Left hindlimb (tissue), 1 donor: ENCODE data around the gene OR6C68.
"Not testable (repeated sequence)": the region's sequence is repeated elsewhere in the genome, so short reads cannot be mapped to it uniquely, and the experiment has no call there.

Experiments
- DNase-seq: peaks from one replicate; pipeline ENCODE4 v3.0.0-alpha.2; 2018

The OR6C68 gene

DNA sequence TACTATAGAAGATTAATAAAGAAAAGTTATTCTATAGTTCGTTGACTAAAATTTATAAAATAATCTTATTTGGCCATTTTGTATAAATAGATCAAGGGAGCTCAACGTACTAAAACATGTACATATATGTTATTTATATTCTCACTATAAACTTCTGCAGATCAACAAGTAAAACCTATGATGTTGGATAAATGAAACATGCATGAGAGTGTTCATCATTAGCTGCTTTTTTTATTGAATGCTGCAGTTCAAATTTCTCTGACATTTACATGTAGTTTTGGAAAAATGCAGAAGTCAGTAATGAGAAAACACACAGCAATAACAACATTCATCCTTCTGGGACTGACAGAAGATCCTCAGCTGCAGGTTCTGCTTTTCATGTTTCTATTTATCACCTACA is at the start of gene OR6C68:
Gene OR6C68, plus strand, starts transcription at position 301 of the 400 bp plus-strand sequence. Its CDS starts 0 bp downstream, at position 301.
- no peak for DNase-seq

DNA sequence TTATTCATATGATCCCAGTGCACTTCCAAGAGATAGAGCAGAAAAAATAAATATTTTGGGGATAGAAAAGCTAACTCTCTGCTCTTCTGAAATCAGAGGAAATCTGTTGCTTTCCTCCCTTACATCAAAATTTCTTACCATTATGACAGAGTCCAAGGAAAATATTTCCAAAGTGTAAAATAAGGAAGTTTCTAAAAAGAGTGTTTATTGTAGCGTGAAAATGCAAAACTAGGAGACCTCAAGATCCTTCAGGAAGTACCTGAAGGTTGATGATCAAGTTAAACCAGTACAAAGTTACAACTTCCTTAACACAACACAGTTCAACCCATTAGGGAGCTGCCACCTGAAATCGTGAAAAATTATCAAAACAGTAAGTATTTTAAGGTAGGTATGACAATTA is 48.4 kb upstream of the OR6C68 start, which contains the start of gene OR6C2:
Gene OR6C2, plus strand, starts transcription at position 301 of the 400 bp plus-strand sequence. CDS start 8,138 bp downstream, outside the sequence.
- DNase-seq = no peak

DNA sequence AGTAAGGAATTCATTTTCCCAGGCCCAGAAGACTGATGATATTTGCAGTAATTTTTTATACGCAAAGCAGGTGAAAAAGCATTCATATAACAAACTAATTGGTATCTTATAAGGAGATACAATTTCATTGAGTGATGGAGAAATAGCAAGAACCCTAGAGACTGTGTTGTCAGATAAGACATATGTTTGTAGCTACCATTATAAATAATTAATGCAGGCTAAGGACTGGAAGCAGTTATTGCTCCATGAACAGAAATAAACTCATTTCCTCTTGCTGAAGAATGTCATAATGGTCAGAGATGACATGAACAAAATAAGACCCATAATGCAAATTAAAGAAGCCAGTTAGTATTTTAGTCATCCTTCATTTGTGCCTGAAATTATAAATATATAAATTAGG is 46.8 kb upstream of the OR6C68 start:
- DNase-seq = no peak

DNA sequence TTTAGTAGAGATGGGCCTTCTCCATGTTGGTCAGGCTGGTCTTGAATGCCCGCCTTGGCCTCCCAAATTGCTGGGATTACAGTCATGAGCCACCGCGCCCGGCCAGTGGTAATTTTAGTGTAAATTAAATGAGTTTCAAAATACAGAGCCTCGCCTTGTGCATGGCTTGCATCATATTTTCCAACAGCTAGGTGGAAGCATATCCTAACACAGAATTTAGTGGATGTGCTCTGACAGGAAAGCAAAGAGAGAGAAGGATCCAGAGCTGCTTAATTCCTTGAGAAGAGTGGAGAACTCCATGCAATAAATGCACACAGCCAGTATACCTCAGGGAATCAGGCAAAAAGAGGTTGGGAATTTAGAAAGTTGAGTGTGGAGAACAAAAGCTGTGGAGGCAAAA is 45.9 kb upstream of the OR6C68 start:
- DNase-seq = no peak

DNA sequence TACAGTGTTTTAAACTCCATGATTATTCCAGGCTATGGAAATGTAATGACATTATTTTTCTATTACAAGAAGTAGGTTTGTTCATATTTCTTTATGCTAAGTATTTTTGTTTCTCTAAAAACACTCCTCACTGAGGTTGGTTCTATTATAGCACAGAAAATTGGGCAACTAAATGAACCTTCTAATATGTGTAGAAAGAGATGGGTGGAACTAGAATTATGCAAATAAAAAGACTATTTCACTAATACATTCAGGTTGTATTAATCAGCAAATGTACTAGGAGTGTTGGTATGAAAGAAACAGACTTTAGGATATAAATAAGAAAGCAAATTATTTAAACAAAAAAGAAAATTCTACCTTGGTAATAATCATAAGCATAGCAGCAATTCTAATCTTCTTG is 43.4 kb upstream of the OR6C68 start:
- no peak for DNase-seq

DNA sequence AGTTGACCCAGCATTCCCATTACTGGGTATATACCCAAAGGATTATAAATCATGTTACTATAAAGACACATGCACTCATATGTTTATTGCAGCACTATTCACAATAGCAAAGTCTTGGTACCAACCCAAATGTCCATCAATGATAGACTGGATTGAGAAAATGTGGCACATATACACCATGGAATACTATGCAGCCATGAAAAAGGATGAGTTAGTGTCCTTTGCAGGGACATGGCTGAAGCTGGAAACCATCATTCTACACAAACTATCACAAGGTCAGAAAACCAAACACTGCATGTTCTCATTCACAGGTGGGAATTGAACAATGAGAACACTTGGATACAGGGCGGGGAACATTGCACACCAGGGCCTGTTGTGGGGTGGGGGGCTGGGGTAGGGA is 27.3 kb upstream of the OR6C68 start:
- not testable (repeated sequence) for DNase-seq

DNA sequence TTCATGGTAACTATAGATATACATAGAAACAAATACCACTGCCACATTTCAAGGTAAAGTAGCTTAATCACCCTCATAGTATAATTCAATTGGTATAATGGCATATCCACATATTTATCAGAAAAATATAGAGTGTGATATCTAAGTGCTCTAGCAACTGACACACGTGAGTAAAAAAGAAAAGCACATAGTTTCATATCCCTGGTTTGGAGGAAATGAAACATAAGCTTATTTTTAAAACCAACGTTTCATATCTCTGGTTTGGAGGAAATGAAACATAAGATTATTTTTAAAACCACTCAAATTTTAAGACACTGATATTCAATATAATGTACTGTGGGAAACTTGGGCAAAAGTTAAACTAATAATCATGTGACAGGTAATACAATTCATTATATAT is 24.3 kb upstream of the OR6C68 start:
- DNase-seq = no peak

DNA sequence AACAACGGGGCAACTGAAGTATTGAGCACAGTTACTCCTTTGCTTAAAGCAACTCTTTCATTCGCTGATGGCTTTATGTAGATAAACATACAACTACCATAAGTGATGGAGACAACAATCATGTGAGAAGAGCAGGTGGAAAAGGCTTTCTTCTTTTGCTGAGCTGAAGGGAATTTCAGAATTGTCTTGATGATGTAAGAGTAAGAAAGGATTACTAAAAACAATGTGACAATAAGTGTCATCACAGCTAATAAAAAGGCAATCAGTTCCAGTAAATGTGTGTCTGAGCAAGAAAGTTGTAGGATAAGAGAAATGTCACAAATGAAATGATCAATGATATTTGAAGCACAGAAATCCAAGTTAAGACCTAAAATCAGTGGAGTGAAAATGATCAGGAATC is 22.9 kb upstream of the OR6C68 start:
- no peak for DNase-seq

DNA sequence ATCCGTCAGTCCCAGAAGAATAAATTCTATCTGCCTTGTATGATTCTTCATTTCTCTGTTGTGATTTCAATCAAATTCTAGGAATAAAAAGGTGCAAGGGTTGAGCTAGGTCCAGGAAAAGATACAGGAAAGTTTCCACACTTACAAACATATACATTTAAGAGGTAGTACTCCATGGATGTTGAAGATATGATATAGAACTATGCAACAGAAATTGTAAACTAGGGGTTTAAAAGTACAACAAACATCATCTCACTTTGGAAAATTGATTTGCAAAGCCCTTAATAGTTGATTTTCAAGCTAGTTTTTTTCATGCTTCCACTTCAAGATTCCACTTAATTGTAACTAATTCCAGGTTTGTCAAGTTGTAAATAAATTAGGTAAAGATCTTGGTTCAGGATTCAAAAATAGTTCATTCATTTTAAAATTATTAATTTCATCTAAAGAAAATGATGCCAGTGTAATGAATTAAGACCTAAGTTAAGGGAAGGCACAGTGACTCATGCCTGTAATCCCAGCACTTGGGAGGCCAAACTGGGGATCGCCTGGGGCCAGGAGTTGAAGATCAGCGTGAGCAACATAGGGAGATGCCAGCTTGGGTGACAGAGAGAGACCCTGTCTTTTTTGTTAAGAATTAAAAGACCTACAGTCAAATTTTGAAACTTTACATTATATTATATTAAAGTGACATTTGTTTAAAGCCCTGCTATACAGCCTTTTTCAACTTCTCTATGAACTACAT is 21.9 kb upstream of the OR6C68 start, which contains the start of gene OR6C70:
Gene OR6C70, minus strand, starts transcription at position 51 of the 742 bp plus-strand sequence. Its CDS starts 0 bp downstream, at position 51.
- DNase-seq = no peak

DNA sequence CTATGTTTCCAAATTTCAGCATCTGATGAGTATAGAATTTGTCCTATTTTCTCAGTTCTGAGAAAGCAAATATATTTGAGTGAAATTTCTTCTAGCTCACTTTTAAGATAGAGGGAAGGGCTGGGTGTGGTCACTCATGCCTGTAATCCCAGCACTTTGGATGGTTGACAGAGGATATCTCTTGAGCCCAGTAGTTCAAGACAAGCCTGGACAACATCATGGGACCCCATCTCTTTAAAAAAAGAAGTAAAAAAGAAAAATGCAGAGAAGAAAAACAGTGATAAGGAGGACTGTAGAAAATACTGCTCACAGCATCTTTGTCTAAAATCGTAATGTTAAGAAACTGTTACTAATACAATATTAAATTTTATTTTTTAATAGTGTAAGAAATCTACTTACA is 19.9 kb upstream of the OR6C68 start:
- DNase-seq = no peak

DNA sequence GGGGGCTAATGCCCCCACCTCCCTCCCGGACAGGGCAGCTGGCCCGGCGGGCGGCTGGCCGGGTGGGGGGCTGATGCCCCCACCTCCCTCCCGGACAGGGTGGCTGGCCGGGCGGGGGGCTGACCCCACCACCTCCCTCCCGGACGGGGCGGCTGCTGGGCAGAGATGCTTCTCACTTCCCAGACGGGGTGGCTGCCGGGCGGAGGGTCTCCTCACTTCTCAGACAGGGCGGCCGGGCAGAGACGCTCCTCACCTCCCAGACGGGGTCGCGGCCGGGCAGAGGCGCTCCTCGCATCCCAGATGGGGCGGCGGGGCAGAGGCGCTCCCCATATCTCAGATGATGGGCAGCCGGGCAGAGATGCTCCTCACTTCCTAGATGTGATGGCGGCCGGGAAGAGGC is 13.0 kb upstream of the OR6C68 start:
- DNase-seq = not testable (repeated sequence)

DNA sequence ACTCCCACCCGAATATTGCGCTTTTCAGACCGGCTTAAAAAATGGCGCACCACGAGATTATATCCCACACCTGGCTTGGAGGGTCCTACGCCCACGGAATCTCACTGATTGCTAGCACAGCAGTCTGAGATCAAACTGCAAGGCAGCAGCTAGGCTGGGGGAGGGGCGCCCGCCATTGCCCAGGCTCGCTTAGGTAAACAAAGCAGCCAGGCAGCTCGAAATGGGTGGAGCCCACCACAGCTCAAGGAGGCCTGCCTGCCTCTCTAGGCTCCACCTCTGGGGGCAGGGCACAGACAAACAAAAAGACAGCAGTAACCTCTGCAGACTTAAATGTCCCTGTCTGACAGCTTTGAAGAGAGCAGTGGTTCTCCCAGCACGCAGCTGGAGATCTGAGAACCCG is 7.9 kb upstream of the OR6C68 start:
- DNase-seq = not testable (repeated sequence)

DNA sequence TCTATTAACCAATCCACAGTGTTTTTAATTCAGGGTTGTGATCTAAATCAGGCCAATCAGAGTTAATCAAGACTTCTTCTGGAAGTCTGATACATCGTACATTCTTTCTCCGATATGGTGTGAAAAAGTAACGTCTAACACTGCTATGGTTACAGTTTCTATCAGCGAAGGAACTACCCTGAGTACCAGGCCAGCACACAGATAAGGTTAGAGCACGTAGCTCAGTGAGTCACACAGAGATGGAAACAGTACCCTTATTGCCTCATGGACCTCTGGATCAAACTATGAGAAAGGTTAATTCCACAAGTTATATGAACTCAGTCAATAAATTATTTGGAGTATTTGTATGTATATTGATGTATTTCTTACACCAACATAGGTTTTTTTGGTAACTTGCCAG is 3.3 kb downstream of the OR6C68 start:
- no peak for DNase-seq

DNA sequence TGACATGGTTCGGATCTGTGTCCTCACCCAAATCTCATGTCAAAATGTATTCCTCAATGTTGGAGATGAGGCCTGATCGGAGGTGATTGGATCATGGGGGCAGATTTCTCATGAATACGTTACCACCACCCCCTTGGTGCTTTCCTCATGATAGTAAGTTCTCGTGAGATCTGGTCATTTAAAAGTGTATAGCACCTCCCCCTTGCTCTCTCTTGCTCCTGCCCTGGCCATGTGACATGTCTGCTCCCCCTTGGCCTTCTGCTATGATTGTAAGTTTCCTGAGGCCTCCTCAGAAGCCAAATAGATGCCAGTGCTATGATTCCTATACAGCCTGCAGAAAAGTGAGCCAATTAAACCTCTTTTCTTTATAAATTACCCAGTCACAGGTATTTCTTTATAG is 7.1 kb downstream of the OR6C68 start:
- DNase-seq = no peak

DNA sequence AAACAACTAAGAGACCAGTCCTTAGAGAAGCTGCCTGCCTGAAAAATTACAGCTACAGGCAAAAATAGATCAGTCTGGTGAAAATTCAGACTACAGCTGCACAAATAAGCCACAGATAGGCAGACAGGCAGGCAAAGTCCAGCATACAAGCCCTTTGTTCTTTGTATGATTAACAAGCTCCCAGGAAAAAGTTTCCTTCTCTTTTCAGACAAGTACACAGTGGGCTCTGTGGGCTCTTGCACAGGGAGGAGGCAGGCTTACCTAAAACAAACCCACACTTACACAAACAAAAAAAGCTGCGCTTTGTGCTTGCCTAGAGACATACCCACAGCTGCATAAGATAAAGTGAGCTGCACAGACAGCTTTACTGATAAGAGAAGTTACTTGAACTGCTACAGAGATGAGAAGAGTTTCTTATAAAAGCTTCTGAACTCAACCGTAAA is 7.7 kb downstream of the OR6C68 start:
- DNase-seq = no peak

DNA sequence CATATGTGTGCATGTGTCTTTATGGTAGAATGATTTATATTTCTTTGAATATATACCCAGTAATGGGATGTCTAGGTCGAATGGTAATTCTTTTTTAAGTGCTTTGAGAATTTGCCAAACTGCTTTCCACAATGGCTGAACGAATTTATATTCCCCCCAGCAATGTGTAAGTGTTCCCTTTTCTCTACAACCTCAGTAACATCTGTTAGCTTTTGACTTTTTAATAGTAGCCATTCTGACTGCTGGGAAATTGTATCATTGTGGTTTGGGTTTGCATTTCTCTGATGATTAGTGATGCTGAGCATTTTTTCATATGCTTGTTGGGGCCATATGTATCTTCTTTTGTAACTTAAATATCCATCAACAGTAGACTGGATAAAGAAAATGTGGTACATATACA is 9.4 kb downstream of the OR6C68 start:
- no peak for DNase-seq

DNA sequence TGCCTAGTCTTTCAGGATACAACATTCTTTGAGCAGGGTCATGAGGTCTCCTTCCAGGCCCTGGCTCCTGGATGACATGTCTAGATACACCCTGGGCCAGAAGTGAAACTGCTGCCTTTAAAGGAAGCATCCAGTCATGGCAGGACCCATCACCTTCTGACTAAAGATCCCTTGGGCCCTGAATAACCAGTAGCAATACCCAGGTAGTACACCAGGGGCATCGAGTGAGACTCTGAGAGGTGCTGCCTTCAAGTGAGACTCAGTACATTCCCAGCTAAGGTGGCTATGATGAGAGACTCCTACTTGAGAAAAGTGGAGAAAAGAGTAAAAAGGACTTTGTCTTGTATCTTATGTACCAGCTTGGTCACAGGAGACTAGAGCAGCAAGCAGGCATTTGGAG is 23.5 kb downstream of the OR6C68 start:
- DNase-seq = no peak

DNA sequence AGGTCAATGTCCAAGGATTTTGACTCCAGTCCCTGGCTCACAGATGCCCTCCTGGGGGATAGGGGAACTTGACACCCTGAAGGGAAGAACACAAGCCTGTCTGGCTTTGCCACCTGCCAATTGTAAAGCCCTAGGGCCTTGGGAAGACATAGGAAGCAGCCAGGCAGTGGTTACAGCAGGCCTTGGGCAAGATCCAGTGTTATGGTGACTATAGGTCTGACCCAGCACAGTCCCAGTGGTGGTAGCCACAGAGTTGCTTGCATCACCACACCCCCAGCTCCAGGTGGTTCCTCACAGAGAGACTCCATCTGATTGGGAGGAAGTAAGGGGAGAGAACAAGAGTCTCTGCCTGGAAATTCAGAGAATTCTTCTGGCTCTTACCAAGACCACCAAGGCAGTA is 24.2 kb downstream of the OR6C68 start:
- DNase-seq = no peak
